NCI-H2196 treated with DMSO at 0.1 percent for 48 hours (cell line): ENCODE data around the gene TMOD3.

Source experiments
- DNase-seq: peaks from one replicate; lab custom pipeline; 2025; ENCODE audit not compliant: unreplicated experiment; lab: John Stamatoyannopoulos, UW

Gene TMOD3

GRCh38 chr15:51825698-51826097 is 3.8 kb upstream of the TMOD3 start:
- no peak for DNase-seq

- DNase-seq, result no peak
Observed at GRCh38 chr15:51828621-51829375, 655 bp upstream of the TMOD3 start.

- no peak for DNase-seq
Observed at GRCh38 chr15:51830276-51830806, 888 bp downstream of the TMOD3 start.

DNA sequence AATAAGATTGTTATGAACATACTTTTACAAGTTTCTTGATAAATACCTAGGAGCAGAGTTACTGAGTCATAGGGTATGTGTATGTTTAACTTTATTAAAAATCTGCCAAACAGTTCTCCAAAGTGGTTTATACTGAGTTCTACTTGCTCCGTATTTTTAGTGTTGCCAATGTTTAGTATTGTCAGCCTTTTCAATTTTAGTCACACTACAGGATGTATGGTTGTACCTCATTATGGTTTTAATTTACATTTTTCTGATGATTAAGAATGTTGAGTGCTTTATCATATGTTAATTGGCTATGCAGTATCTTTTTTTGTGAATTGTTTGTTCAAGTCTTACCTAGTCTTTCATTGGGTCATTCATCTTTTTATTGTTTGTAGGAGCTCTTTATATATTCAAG is 4.3 kb downstream of the TMOD3 start:
- DNase-seq, result no peak

GRCh38 chr15:51837792-51838251 is 8.4 kb downstream of the TMOD3 start:
- no peak for DNase-seq

DNA sequence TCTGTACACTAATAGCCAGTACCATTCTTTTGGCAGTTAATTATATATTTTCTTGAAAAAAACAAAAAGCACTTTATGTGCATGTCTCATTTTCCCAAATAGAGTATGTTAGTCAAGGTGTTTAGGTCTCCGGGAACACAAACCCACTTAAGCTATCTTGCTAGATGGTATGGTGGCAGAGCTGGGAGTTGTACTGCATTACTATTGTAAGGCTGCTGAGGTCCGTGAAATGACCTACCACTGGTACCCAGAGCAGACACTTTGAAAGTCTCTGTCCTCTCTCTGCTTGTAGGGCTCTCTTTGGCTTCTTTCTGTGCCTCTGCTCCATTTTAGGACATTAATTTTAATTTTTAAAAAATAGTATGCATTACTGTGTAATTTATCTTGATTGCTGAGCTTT is 8.8 kb downstream of the TMOD3 start:
- no peak for DNase-seq

GRCh38 chr15:51840692-51841091 is 11.2 kb downstream of the TMOD3 start:
- no peak for DNase-seq

- no peak for DNase-seq
Observed at GRCh38 chr15:51841406-51842040, 12.1 kb downstream of the TMOD3 start.

GRCh38 chr15:51842265-51842664 is 12.8 kb downstream of the TMOD3 start:
- no peak for DNase-seq

DNA sequence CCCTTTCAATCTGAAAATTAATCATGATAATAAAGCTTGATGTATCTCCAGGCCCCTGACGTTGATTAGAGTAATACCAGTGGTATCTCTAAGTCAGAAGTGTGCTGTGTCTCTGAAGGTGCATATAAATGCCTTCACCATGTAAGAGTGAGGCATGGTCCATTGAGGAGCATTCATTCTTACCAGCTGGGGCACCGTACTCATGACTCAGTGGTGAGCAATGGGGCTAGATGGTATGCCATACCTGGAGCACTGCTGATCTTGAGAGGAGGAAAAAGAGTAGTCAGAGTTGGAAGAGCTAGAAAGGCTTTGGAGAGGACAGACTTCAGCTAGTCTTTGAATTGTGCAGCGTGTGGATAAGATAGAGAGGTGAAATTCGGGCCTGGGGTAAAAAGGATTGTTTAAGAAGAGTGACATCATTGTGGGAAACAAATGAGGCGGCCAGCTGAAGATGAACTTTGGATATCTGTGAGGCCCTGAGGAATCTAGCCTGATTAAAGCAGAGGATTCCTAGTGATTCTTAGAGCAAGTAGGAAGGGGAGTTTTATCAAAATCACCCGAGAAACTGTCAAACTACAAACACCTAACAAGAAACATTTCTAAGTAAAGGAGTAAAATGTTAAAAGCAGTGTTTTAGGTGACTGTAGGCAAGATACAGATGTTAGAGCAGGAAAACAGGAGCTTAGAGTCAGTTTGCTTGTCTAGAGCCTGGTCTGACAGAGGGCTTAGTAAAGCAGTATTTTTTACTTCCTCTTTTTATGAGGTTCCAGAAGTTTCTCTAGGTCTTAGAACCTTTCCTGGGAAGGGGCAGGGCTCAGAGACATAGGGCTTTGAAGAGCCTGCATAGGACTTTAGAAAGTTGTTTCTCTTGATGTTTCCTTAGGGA is 13.6 kb downstream of the TMOD3 start:
- no peak for DNase-seq

DNA sequence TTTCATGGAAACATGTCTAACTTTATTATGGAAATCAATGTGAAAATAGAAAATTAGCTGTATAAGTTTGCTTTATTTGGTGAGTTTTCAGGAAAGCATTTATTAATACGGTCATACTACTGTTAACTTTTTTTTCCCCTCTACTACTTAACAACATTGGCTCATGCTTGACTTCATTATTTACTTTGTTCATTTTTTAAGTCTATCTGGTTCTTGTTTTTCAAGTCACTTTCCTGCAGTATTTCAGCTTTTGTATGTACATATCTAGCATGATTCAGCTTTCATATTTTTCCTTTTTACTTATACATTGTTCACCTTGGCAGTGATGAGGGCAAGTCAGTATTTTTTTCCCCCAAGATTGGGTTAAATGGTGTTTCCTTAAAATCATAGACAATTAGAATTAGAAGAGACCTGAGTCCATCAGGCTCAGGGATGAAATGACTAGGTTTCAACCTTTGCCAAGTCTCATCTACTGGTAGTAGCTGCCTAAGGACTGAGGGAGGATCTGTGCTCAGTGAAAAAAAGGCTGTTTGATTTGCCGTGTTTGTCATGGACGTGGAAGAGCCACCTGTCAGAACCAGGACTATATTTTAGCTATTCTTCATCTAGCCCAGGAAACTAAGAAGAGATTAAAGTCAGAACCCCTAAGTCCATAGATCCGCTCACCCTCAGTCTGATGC is 15.4 kb downstream of the TMOD3 start:
- no peak for DNase-seq

- no peak for DNase-seq
Observed at GRCh38 chr15:51846066-51846462, 16.6 kb downstream of the TMOD3 start.

DNA sequence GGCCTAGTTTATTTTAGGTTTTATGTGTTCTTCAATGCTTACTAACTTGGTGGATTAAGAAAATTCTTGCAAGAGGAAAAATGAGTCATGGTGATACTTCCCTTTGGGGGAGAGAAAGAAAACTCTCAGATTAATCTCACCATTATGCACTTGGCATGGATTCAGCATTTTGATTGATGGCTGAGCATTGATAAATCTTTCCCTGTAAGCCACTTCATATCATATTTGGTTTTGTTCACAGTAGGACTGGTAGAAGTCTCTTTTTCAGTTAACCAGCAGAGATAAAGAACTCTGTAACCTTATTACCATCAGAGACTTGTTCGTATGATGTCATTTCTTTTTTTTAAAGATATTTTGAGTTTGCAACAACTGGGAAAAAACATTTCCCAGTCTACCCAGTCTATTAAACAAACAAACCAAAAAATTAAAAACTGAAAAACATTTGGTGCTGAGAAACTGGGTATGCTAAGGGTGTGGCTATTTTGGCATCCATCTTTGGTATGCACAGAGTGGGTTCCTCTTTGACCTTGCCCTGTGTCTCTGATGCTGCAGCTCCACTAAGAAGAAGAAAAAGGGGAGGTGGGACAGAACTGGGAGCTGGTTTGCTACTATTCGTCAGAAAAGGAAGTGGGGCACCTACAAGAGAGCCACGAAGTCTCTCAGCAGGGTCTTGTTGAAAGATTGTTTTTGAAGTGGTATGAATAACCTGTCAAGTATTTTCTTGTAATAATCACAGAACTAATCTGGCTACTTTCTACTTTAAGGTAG is 17.2 kb downstream of the TMOD3 start:
- no peak for DNase-seq

GRCh38 chr15:51848811-51849210 is 19.4 kb downstream of the TMOD3 start:
- no peak for DNase-seq

DNA sequence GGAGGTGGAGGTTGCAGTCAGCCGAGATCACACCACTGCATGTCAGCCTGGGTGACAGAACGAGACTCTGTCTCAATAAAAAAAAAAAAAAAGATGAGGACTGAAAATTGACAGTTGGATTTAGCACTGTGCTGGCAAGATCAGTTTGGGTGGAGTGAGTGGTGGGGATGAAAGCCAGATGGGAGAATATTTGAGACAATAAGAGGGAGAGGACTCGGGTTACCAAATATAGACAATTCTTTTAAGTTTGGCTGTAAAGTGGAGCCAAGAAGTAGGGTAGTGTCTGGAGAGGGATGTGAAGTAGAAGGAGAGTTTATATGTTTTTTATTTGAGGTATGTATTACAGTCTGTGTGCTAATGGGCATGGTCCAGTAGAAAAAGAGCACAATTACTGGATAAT is 20.4 kb downstream of the TMOD3 start:
- no peak for DNase-seq

- DNase-seq, result no peak
Observed at GRCh38 chr15:51853998-51854397, 24.5 kb downstream of the TMOD3 start.

GRCh38 chr15:51855612-51856011 is 26.2 kb downstream of the TMOD3 start:
- DNase-seq, result no peak

GRCh38 chr15:51856714-51857380 is 27.4 kb downstream of the TMOD3 start:
- no peak for DNase-seq

- no peak for DNase-seq
Observed at GRCh38 chr15:51861557-51862359, 32.3 kb downstream of the TMOD3 start.
